ENCODE results near the gene DYRK1B. TPM values are rescaled to one million over a fixed set of nuclear protein-coding genes. Genes with fewer than 3 reads are reported as not detected.

DYRK1B gene
- total RNA-seq, 4 donors from 2014 or later, result 4.9 to 15.6 (median 8.7) TPM

DNA sequence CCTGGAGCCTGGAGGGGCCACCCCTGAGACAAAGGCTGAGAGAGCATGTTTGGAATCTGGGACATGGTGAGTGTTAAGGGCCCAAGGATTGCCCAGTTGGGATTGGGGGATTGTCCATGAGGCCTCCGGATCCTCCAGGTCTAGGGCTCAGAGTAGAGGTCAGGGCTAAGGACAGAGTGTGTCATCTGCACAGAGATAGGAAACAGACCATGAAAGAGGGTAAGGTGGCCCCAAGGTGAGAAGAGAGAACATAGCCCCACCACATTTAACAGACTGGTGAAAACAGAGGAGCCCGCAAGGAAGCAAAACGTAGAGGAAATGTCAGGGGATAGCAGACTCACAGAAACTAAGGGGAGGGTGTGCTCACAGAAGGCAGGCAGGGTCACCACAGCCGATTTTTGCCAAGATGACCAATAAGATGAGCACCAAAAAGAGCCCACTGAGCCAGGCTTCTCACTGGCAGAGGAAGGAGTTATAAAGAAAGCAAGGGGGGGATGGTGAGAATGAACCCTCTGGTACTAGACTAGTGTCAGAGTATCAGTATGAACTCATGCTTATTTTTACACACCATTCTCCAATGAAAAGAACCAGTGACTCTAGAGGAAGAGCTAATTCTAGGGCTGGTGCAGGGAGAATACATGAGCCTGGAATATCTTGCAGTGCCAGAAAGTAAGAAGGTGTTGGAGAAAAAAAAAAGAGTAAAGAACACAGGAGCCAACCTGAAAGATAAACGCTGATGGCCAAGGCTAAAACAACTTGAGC lies 17.5 kb downstream of the DYRK1B start:
- TF ChIP-seq, protein P1, sequence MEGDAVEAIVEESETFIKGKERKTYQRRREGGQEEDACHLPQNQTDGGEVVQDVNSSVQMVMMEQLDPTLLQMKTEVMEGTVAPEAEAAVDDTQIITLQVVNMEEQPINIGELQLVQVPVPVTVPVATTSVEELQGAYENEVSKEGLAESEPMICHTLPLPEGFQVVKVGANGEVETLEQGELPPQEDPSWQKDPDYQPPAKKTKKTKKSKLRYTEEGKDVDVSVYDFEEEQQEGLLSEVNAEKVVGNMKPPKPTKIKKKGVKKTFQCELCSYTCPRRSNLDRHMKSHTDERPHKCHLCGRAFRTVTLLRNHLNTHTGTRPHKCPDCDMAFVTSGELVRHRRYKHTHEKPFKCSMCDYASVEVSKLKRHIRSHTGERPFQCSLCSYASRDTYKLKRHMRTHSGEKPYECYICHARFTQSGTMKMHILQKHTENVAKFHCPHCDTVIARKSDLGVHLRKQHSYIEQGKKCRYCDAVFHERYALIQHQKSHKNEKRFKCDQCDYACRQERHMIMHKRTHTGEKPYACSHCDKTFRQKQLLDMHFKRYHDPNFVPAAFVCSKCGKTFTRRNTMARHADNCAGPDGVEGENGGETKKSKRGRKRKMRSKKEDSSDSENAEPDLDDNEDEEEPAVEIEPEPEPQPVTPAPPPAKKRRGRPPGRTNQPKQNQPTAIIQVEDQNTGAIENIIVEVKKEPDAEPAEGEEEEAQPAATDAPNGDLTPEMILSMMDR (IDR thresholded peaks at IDR 0.05; ENCODE audit: low read depth), result no peak

GRCh38 chr19:39814595-39814994 lies 19.4 kb downstream of the DYRK1B start:
- TF ChIP-seq, protein P1 (IDR thresholded peaks at IDR 0.05; ENCODE audit: low read depth), result no peak

GRCh38 chr19:39813264-39813993 lies 20.5 kb downstream of the DYRK1B start:
- TF ChIP-seq, protein P1 (IDR thresholded peaks at IDR 0.05; ENCODE audit: low read depth), result no peak

DNA sequence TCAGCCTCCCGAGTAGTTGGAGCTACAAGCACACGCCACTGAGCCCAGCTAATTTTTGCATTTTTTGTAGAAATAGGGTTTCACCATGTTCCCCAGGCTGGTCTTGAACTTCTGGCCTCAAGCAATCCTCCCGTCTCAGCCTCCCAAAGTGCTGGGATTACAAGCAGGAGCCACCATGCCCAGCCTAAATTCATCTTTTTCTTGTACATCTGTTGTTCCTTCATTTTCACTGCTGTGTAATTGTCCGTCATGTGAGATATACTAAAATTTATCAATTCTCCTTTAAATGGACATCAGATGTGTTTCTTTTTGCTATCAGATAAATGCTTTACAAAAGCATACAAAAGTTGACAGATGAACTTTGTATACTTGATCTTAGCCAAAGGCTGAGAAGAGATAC lies 22.9 kb downstream of the DYRK1B start:
- TF ChIP-seq, protein P1 (IDR thresholded peaks at IDR 0.05; ENCODE audit: low read depth), result no peak

DNA sequence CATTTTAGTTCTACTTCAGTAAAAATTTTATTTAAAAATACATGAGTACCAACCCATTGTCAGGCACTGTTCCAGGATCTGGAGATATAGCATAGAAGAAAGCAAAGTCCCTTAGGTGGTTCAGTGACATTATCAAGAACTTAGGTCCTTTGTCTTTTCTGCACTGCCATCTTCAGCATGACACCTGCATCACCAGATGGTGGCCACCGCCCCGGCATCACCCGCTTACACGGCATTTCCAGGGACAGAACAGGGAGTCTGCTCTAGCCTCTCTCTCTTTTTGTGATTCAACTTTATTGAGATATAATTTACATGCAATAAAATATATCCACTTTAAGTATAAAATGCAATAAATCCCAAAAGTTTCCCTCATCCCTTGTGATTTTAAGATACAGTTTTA lies 23.5 kb downstream of the DYRK1B start:
- TF ChIP-seq, protein P1 (IDR thresholded peaks at IDR 0.05; ENCODE audit: low read depth), result no peak

- TF ChIP-seq, protein P1 (IDR thresholded peaks at IDR 0.05; ENCODE audit: low read depth), result no peak
These were observed 24.6 kb downstream of the DYRK1B start for GRCh38 chr19:39809368-39809767.

GRCh38 chr19:39807846-39808364 lies 26.1 kb downstream of the DYRK1B start:
- TF ChIP-seq, protein P1 (IDR thresholded peaks at IDR 0.05; ENCODE audit: low read depth), result no peak
